Activated B cell treated with CpG ODN at 0.5 μM for 24 hours (primary cell): Measurements from ENCODE around the gene PRPF6. TPM values are rescaled to one million over a fixed set of nuclear protein-coding genes. Genes with fewer than 3 reads are reported as not detected.

ENCODE experiments used
- ATAC-seq: fragments of 200-7000 bp; cut with Tn5 transposase; one replicate; pipeline ENCODE4 v1.10.0; 2021; ENCODE audit warnings: low read depth, mild to moderate bottlenecking, moderate library complexity
- CTCF ChIA-PET: fragments of 350-600 bp; sonication (Branson Sonifier 250); formaldehyde crosslinking; loops from one replicate; lab custom pipeline; 2021; ENCODE audit warnings: antibody characterized with exemption; lab: Charles Lee
- POLR2A ChIA-PET: fragments of 350-600 bp; sonication (Branson Sonifier 250); formaldehyde crosslinking; loops from one replicate; lab custom pipeline; 2021; ENCODE audit warnings: antibody characterized with exemption; lab: Charles Lee
- DNase-seq: peaks from one replicate; pipeline ENCODE4 v3.0.0; 2022
- H3K27ac Mint-ChIP-seq: one replicate; pipeline ENCODE4 v1.8.0; 2020; ENCODE audit warnings: mixed read lengths
- H3K27me3 Mint-ChIP-seq: one replicate; pipeline ENCODE4 v1.8.0; 2021; ENCODE audit warnings: mixed read lengths
- H3K36me3 Mint-ChIP-seq: one replicate; pipeline ENCODE4 v1.8.0; 2021; ENCODE audit warnings: low read depth, mixed read lengths
- H3K4me1 Mint-ChIP-seq: one replicate; pipeline ENCODE4 v1.8.0; 2021; ENCODE audit warnings: mixed read lengths
- H3K4me3 Mint-ChIP-seq: one replicate; pipeline ENCODE4 v1.8.0; 2020; ENCODE audit warnings: mild to moderate bottlenecking, mixed read lengths
- H3K9me3 Mint-ChIP-seq: one replicate; pipeline ENCODE4 v1.8.0; 2020; ENCODE audit warnings: mixed read lengths
- intact Hi-C: fragments of 100-400 bp; cut with micrococcal nuclease; formaldehyde crosslinking; loops from one replicate; pipeline ENCODE4 v1.15.1; 2024
- total RNA-seq: library from RNA; stranded (reverse); gene quantifications from 2 replicates; pipeline ENCODE4 v1.2.3, GENCODE V29; 2022
- TF ChIP-seq, protein P1 (sequence below): fragments of 200-600 bp; IDR thresholded peaks from one replicate; pipeline ENCODE4 v1.8.0; 2022; ENCODE audit warnings: antibody characterized with exemption, mild to moderate bottlenecking

PRPF6 gene, protein sequence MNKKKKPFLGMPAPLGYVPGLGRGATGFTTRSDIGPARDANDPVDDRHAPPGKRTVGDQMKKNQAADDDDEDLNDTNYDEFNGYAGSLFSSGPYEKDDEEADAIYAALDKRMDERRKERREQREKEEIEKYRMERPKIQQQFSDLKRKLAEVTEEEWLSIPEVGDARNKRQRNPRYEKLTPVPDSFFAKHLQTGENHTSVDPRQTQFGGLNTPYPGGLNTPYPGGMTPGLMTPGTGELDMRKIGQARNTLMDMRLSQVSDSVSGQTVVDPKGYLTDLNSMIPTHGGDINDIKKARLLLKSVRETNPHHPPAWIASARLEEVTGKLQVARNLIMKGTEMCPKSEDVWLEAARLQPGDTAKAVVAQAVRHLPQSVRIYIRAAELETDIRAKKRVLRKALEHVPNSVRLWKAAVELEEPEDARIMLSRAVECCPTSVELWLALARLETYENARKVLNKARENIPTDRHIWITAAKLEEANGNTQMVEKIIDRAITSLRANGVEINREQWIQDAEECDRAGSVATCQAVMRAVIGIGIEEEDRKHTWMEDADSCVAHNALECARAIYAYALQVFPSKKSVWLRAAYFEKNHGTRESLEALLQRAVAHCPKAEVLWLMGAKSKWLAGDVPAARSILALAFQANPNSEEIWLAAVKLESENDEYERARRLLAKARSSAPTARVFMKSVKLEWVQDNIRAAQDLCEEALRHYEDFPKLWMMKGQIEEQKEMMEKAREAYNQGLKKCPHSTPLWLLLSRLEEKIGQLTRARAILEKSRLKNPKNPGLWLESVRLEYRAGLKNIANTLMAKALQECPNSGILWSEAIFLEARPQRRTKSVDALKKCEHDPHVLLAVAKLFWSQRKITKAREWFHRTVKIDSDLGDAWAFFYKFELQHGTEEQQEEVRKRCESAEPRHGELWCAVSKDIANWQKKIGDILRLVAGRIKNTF
- total RNA-seq = 75.7 and 75.8 TPM in 2 replicates

DNA sequence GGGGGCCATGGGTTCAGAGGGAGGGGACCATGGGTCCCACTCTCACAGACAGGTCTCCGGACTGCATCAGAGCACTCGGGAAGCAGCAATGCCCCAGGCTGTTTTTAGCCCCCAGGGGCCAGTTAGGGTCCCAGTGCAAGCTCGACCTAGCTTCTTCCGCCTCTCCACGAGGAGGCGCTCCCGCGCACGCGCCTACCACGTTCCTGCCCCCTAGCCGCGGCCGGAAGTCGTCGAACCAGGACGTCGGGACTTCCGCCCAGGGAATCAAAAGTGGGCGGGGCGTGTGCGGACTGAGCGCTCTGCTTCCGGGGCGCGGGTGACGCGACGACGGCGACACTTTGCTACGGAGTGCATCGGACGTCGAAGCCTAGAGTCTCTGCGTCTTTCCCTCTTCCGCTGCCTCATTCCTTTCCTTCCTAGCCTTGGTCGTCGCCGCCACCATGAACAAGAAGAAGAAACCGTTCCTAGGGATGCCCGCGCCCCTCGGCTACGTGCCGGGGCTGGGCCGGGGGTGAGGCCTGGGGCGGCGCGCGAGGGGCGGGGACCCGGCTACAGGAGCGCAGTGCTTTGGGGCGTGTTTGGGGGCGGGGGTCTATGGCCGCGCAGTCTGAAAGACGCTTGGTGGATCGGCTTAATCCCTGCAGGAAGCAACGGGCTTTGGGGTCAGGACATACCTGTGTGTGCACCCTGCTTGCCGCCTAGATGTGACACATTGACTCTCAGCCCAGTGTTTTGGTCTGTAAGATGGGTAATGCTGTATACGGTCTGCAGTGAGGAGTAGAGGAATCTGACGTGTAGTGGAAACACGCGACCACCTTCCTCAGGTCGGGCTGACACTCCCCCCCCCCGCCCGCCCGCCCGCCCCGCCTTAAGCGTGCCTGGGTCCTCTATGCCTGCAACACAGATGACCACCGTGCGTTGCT lies at the start of gene PRPF6:
PRPF6 (plus strand) TSS at position 327 of the 923 bp plus-strand sequence; CDS start at position 441, 114 bp downstream.
- Mint-ChIP-seq H3K4me3 (peak within 1 kb of the TSS; percentile 92), H3K9me3 (no peaks in the 10 kb centered on the region), H3K4me1 (peaks cover 50% of the 10 kb centered on the region), H3K27ac (peak within 1 kb of the TSS; percentile 94), H3K27me3 (no peaks in the 10 kb centered on the region), H3K36me3 (peaks cover 38% of the 10 kb centered on the region)
- CTCF ChIA-PET = interaction anchor here (0.6 to 2.3 kb wide), 13 partner anchors 8 to 444 kb away, joined by 3 to 19 read pairs (median 4); partner anchors contain the start of genes ARFRP1, LKAAEAR1, PTK6 and RTEL1
- TF ChIP-seq, protein P1, sequence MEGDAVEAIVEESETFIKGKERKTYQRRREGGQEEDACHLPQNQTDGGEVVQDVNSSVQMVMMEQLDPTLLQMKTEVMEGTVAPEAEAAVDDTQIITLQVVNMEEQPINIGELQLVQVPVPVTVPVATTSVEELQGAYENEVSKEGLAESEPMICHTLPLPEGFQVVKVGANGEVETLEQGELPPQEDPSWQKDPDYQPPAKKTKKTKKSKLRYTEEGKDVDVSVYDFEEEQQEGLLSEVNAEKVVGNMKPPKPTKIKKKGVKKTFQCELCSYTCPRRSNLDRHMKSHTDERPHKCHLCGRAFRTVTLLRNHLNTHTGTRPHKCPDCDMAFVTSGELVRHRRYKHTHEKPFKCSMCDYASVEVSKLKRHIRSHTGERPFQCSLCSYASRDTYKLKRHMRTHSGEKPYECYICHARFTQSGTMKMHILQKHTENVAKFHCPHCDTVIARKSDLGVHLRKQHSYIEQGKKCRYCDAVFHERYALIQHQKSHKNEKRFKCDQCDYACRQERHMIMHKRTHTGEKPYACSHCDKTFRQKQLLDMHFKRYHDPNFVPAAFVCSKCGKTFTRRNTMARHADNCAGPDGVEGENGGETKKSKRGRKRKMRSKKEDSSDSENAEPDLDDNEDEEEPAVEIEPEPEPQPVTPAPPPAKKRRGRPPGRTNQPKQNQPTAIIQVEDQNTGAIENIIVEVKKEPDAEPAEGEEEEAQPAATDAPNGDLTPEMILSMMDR = peak; percentile 25
- intact Hi-C loops = loop anchor here (1.0 to 5.0 kb wide), 8 partner anchors 25 to 324 kb away; partner anchors contain the start of genes RGS19, RTEL1, TCEA2 and TPD52L2
- DNase-seq (peak; percentile 90), ATAC-seq (peak; percentile 65)
- POLR2A ChIA-PET = interaction anchor here (0.6 to 3.9 kb wide), 17 partner anchors 22 to 460 kb away, joined by 3 to 28 read pairs (median 6); partner anchors contain the start of genes ARFRP1, HELZ2, OPRL1 and PPDPF

DNA sequence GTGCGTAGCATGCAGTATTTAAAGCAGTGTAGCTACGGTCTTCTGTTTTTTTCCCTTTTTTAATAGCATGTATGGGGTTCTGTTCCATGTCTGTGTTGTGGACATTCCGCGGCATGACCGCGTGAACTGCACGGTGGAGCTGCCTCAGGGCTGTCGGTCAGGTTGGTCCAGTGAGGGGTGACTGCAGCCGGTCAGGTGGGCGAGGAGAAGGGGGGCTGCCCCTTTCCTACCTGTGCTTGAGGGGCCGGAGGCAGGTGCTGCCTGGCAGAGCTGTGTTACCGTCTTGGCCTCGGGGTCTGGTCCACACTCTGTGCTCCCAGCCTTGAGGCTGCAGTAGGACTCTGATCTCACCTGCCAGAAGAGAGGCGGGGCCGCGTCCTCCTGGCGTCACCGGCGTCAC lies 49.2 kb upstream of the PRPF6 start:
- Mint-ChIP-seq H3K36me3 (peaks cover 79% of the 10 kb centered on the region), H3K4me1 (no peaks in the 10 kb centered on the region), H3K27ac (no peak overlapping the region), H3K4me3 (no peak overlapping the region), H3K9me3 (no peaks in the 10 kb centered on the region), H3K27me3 (no peaks in the 10 kb centered on the region)
- no peak for DNase-seq
- intact Hi-C loops = no loop called here
- TF ChIP-seq, protein P1 = no peak
- CTCF ChIA-PET = no interaction called here
- POLR2A ChIA-PET = no interaction called here
- no peak for ATAC-seq

DNA sequence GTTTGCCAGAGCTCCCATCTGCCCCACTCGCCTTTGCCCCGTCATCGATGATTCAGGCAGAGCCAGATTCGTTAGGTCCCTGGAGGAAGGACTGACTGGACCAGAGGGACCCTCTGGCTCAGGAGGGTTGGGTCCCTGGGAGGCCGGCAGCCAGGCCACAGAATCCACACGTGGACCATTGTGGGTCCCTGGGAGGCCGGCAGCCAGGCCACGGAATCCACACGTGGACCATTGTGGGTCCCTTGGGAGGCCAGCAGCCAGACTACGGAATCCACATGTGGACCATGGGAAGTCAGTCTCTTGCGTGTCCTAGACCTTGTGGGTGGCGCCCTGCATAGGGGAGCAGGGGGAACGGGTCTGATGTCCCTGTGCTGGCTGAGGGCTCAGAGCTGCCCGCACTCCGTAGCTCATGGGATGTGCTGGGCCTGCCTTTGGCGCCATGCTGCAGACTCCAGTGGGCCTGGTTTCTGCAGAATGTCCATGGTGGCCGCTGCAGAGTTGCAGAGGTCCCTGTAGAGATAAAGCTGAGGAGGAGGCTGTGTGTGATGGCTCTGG lies 48.2 kb upstream of the PRPF6 start:
- Mint-ChIP-seq H3K36me3 (peaks cover 80% of the 10 kb centered on the region), H3K9me3 (no peaks in the 10 kb centered on the region), H3K4me1 (no peaks in the 10 kb centered on the region), H3K4me3 (no peak overlapping the region), H3K27me3 (no peaks in the 10 kb centered on the region), H3K27ac (no peak overlapping the region)
- TF ChIP-seq, protein P1 = no peak
- no peak for ATAC-seq
- DNase-seq = no peak
- intact Hi-C loops = no loop called here
- ChIA-PET POLR2A (interaction anchor here (0.7 kb wide), 1 partner anchor 237 kb away, joined by 11 read pairs; no protein-coding TSS in a partner anchor), CTCF (interaction anchor here (1.5 kb wide), 1 partner anchor 24 kb away, joined by 3 read pairs; the partner anchor contains the start of gene UCKL1)

DNA sequence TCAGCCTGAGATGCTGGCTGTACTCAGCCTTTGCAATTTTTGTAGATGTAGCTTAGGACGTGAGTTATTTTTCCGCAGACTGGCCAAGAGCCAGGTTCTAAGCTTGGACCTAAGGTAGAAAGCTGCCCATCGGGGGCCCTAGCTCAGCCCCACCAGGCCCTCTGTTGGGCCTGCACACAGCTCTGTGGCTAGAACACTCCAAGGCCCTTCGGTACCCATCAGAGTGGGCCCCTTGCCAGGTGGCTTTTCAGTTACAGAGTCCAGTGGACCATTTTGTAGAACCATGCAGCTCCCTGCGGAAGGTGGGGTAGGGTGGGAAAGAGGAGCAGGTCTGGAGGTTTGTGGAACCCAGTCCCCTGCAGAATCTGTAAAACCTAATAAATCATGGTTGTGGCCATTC lies 47.3 kb upstream of the PRPF6 start:
- intact Hi-C loops = no loop called here
- H3K9me3 Mint-ChIP-seq = no peaks in the 10 kb centered on the region
- ATAC-seq (no peak), DNase-seq (no peak)
- CTCF ChIA-PET = interaction anchor here (1.5 kb wide), 1 partner anchor 23 kb away, joined by 3 read pairs; the partner anchor contains the start of gene UCKL1
- TF ChIP-seq, protein P1 = no peak
- H3K4me3 Mint-ChIP-seq = no peak overlapping the region
- no peaks in the 10 kb centered on the region for H3K4me1 Mint-ChIP-seq
- POLR2A ChIA-PET = no interaction called here
- H3K27me3 Mint-ChIP-seq = no peaks in the 10 kb centered on the region
- peaks cover 74% of the 10 kb centered on the region for H3K36me3 Mint-ChIP-seq
- no peak overlapping the region for H3K27ac Mint-ChIP-seq
